Measurements from ENCODE around the gene CCDC68.
"Not testable (repeated sequence)": the region's sequence is repeated elsewhere in the genome, so short reads cannot be mapped to it uniquely, and the experiment has no call there.

The CCDC68 gene

DNA sequence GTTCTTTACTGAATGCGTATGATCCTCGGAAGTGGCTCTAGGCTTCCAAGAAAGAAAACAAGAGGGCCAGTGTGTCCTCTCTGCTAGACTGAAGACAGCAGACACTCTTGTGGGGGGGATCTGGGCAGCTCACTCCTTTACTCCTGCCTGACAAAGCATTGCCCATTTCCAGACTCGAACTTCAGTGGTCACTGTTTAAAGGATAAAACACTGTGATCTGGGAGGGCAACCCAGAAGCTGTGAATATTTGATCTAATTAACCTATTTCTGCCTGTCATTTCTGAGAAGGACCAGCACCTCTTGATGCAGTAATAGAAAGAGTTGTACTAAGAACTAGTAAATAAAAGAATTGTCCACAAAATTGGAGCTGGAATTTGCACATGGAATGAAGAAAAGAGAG lies 24.5 kb upstream of the CCDC68 start:
- Histone ChIP-seq H3K4me3 (replicated peaks; ENCODE audit: low read depth, low read length) (no peak overlapping the region), H3K36me3 (ENCODE audit: control insufficient read depth, insufficient read depth, low read length) (no peaks in the 10 kb centered on the region), H3K27me3 (replicated peaks; ENCODE audit: control insufficient read depth, insufficient read depth, low read length) (no peaks in the 10 kb centered on the region; the same call in 1 of the 2 replicates)
- TF ChIP-seq, protein P1, sequence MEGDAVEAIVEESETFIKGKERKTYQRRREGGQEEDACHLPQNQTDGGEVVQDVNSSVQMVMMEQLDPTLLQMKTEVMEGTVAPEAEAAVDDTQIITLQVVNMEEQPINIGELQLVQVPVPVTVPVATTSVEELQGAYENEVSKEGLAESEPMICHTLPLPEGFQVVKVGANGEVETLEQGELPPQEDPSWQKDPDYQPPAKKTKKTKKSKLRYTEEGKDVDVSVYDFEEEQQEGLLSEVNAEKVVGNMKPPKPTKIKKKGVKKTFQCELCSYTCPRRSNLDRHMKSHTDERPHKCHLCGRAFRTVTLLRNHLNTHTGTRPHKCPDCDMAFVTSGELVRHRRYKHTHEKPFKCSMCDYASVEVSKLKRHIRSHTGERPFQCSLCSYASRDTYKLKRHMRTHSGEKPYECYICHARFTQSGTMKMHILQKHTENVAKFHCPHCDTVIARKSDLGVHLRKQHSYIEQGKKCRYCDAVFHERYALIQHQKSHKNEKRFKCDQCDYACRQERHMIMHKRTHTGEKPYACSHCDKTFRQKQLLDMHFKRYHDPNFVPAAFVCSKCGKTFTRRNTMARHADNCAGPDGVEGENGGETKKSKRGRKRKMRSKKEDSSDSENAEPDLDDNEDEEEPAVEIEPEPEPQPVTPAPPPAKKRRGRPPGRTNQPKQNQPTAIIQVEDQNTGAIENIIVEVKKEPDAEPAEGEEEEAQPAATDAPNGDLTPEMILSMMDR (IDR thresholded peaks at IDR 0.05; ENCODE audit: insufficient read depth, low read length, poor library complexity, severe bottlenecking): no peak
- DNase-seq (ENCODE audit: extremely low read depth, insufficient read length): no peak

DNA sequence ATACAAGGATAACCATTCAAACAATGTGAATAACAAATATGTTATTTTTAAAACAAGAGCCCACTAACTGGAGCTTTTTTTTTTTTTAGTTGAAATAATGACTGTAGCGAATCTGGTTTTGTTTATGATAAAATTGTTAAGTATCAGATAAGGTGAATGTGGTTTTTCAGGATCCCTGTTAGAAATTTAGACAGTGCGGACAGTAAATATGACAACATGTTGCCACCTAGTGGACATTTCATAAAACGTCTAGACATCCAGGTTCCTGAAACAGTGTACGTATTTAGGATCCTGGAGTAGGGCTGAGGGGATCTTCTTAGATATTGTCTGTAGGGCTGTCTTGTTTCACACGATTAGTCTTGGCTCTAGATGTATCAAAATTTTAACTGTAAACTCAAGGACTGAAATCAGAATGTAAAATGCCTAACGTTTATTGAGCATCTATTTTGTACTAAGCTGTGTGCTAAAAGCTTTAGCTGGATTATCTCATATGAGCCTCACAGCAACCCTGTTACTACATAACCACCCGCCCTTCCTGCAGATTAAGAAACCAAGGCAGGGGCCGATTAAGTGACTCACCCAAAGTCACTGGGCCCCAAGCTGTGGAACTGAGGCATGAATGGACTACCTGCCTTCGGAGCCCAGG lies 23.9 kb upstream of the CCDC68 start:
- no peaks in the 10 kb centered on the region for H3K36me3 ChIP-seq (ENCODE audit: control insufficient read depth, insufficient read depth, low read length)
- no peaks in the 10 kb centered on the region; the same call in 1 of the 2 replicates for H3K27me3 ChIP-seq (replicated peaks; ENCODE audit: control insufficient read depth, insufficient read depth, low read length)
- DNase-seq (ENCODE audit: extremely low read depth, insufficient read length): no peak
- H3K4me3 ChIP-seq (replicated peaks; ENCODE audit: low read depth, low read length): no peak overlapping the region
- TF ChIP-seq, protein P1 (IDR thresholded peaks at IDR 0.05; ENCODE audit: insufficient read depth, low read length, poor library complexity, severe bottlenecking): peak; percentile 46

DNA sequence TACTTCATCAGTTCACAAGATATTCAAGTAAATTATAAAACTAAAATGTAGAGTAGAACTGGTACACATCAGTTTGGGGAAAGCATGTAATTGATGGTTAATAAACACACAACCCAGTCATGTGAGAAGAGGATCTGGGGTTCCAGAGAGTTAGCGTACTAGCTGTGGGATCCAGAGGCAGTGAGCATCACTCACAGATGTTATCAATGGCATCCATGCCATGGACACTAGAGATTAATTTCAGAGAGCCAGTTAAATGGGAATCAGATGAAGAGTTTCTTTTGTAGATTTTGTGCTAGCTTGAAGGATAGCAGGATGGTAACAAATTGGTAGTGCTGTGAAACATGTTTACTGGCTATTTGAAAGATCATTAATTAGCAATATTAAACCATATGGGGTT lies 21.8 kb upstream of the CCDC68 start:
- TF ChIP-seq, protein P1 (IDR thresholded peaks at IDR 0.05; ENCODE audit: insufficient read depth, low read length, poor library complexity, severe bottlenecking): no peak
- DNase-seq (ENCODE audit: extremely low read depth, insufficient read length): no peak
- H3K4me3 ChIP-seq (replicated peaks; ENCODE audit: low read depth, low read length): no peak overlapping the region
- H3K36me3 ChIP-seq (ENCODE audit: control insufficient read depth, insufficient read depth, low read length): no peaks in the 10 kb centered on the region
- no peaks in the 10 kb centered on the region; the same call in 1 of the 2 replicates for H3K27me3 ChIP-seq (replicated peaks; ENCODE audit: control insufficient read depth, insufficient read depth, low read length)

DNA sequence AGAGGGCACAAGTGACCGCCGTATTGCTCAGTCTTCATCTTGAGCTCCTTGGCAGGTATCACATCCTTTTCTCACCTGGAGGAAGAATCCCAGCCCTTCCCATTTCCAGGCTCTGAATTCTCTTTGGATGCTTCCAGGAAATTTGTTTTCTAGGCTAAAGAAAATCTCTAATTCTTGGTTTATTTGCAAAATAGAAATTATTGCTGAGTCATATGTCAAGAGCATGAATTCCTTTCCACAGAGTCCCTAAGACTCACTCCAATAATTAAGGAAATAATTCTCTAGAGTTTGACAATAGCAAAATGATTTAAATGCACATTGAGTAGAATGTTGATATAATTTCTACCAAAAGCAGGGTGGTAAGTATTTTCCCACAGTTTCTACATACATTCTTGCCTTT lies 16.3 kb upstream of the CCDC68 start:
- no peak for DNase-seq (ENCODE audit: extremely low read depth, insufficient read length)
- Histone ChIP-seq H3K4me3 (replicated peaks; ENCODE audit: low read depth, low read length) (no peak overlapping the region), H3K27me3 (replicated peaks; ENCODE audit: control insufficient read depth, insufficient read depth, low read length) (no peaks in the 10 kb centered on the region), H3K36me3 (ENCODE audit: control insufficient read depth, insufficient read depth, low read length) (no peaks in the 10 kb centered on the region)
- TF ChIP-seq, protein P1 (IDR thresholded peaks at IDR 0.05; ENCODE audit: insufficient read depth, low read length, poor library complexity, severe bottlenecking): no peak

DNA sequence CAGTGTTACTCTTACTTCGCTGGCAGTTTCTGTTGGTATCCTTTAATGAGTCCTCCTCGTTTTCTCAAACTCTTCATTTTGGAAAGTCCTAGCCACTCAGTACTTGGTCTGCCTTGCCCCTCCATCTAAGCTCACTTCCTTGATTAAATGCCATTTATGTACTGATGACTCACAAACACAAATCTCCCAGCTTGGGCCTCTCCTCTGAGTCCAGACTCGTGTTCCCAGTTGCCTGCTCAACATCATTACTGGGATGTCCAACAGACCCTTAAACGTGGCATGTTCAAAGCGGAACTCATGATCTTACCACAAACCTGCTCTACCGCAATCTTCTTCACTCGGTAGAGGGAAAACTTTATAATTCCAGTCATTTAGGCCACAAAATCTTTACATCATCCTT lies 13.8 kb upstream of the CCDC68 start:
- TF ChIP-seq, protein P1 (IDR thresholded peaks at IDR 0.05; ENCODE audit: insufficient read depth, low read length, poor library complexity, severe bottlenecking): no peak
- H3K4me3 ChIP-seq (replicated peaks; ENCODE audit: low read depth, low read length): no peak overlapping the region
- H3K36me3 ChIP-seq (ENCODE audit: control insufficient read depth, insufficient read depth, low read length): no peaks in the 10 kb centered on the region
- H3K27me3 ChIP-seq (replicated peaks; ENCODE audit: control insufficient read depth, insufficient read depth, low read length): no peaks in the 10 kb centered on the region
- DNase-seq (ENCODE audit: extremely low read depth, insufficient read length): no peak

DNA sequence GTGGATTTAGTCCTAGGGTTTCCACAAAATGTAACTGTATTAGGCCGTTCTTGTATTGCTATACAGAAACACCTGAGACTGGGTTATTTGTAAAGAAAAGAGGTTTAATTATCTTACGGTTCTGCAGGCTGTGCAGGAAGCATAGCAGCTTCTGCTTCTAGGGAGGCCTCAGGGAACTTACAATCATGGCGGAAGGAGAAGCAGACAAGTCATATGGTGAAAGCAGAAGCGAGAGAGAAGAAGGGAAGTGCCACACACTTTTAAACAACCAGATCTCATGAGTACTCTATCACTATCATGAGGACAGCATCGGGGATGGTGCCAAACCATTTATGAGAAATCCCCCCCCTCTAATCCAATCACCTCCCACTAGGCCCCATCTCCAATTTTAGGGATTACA lies 9.5 kb upstream of the CCDC68 start:
- no peak for DNase-seq (ENCODE audit: extremely low read depth, insufficient read length)
- no peaks in the 10 kb centered on the region for H3K27me3 ChIP-seq (replicated peaks; ENCODE audit: control insufficient read depth, insufficient read depth, low read length)
- no peaks in the 10 kb centered on the region for H3K36me3 ChIP-seq (ENCODE audit: control insufficient read depth, insufficient read depth, low read length)
- TF ChIP-seq, protein P1 (IDR thresholded peaks at IDR 0.05; ENCODE audit: insufficient read depth, low read length, poor library complexity, severe bottlenecking): no peak
- no peak overlapping the region for H3K4me3 ChIP-seq (replicated peaks; ENCODE audit: low read depth, low read length)

DNA sequence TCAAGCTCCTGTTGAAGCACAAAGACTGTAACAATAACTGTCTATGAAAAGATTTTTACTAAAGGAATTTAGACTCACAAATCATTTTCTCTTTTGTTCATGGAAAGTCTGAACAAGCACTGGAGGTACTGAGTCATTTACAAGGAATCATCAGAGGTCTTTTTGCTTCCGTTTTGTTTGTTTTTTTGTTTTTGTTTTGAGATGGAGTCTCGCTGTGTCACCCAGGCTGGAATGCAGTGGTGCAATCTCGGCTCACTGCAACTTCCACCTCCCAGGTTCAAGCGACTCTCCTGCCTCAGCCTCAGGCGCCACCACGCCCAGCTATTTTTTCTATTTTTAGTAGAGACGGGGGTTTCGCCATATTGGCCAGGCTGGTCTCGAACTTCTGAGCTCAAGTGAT lies 9.0 kb upstream of the CCDC68 start:
- not testable (repeated sequence) for H3K27me3 ChIP-seq (replicated peaks; ENCODE audit: control insufficient read depth, insufficient read depth, low read length); DNase-seq (ENCODE audit: extremely low read depth, insufficient read length); H3K4me3 ChIP-seq (replicated peaks; ENCODE audit: low read depth, low read length); H3K36me3 ChIP-seq (ENCODE audit: control insufficient read depth, insufficient read depth, low read length)
